NCI-H524 (cell line): Measurements from ENCODE around the gene PIEZO1.

Experiments
- DNase-seq, 2 experiments: peaks; one replicate each; lab custom pipeline; 2025; lab: John Stamatoyannopoulos, UW

Gene PIEZO1

DNA sequence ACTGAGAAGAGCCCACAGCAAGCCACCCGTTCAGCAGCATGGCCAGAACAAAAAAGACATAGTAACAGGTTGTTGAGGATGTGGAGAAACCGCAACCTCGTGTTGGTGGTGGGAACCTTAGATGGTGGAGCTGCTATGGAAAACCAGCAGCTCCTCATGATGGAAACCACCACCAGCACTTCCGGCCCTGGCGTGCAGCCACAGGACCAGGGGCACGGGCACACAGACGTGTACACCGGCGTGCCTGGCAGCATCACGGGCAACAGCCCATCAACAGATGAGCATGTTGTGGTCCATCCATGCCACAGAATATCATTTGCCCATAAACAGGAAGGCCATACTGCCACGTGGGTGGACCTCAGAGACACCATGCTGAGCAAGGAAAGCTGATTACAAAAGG lies 66.8 kb downstream of the PIEZO1 start:
- DNase-seq, result no peak

DNA sequence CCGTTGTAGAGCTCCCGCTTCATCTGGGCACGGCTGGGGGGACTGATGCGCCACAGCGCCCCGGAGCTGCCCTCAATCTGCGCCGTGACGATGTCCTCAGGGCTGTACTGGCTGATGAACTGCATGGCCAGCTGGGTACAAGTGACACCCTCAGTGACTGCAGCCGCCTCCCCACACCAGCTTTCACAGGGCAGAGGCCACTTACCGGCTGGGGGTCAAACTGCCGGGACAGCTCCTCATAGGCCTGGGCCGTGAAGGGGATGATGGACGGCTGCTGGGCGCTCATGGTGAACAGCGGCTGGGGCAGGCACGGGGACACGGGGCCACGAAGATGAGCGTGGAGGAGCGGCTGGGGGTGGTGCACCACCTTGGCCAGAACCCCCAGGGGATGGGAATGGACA lies 68.4 kb downstream of the PIEZO1 start:
- DNase-seq, result no peak

DNA sequence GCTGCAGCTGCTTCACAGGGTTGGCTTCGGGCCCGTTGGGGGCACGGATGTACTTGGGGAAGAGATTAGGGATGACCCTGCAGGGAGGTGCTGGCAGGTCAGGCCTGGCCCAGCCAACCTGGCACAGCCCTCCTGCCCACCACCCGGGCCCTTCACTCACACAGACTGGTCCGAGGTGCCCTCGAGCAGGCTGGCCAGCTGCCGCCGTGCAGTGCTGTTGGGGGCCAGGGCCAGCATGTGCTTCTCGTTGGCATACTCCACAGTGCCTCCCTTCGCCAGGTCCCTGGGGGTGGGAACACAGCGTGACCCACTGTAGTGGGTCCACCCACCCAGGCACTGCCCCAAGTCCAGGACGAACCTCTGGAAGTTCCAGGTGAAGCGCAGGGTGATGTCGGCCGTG lies 68.8 kb downstream of the PIEZO1 start:
- DNase-seq, result no peak

DNA sequence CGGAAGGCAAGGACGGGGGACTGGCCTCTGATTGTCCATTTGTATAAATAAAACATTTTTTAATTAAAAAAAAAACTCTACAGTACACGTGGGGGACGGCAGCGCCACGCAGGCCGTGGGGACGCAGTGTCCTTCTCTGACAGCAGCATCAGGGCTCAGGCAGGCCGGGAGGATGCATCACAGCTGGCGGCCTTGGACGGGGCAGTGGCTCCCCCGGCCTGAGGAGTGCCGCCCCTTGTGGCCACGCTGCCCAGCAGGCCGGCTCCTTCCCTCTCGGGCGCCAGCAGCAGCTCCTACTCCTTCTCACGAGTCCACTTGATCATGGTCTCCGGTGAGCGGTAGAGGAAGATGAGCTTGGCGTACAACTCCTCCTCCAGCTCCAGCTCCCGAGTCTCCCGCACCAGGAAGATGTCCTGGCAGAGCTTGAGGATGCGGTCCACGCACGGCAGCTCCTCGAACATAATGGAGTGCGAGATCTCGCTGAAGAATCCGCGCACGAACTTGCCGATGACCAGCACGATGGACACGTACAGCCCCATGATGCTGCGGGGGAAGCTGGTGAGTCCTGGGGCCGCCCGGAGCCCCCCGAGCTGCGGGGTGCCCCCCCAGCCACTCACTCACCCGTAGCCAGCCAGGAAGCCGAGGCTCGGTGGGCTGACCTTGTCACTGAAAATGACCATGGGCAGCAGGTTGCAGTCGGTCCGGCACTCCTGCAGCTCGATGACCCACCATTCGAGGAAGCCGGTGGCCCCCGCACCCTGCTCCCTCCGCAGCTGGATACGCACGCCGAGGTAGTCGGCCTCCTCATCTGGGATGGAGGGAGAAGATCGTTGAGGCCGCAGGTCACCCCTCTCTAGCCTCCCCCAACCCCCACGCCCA lies 69.5 kb downstream of the PIEZO1 start:
- DNase-seq, result no peak

DNA sequence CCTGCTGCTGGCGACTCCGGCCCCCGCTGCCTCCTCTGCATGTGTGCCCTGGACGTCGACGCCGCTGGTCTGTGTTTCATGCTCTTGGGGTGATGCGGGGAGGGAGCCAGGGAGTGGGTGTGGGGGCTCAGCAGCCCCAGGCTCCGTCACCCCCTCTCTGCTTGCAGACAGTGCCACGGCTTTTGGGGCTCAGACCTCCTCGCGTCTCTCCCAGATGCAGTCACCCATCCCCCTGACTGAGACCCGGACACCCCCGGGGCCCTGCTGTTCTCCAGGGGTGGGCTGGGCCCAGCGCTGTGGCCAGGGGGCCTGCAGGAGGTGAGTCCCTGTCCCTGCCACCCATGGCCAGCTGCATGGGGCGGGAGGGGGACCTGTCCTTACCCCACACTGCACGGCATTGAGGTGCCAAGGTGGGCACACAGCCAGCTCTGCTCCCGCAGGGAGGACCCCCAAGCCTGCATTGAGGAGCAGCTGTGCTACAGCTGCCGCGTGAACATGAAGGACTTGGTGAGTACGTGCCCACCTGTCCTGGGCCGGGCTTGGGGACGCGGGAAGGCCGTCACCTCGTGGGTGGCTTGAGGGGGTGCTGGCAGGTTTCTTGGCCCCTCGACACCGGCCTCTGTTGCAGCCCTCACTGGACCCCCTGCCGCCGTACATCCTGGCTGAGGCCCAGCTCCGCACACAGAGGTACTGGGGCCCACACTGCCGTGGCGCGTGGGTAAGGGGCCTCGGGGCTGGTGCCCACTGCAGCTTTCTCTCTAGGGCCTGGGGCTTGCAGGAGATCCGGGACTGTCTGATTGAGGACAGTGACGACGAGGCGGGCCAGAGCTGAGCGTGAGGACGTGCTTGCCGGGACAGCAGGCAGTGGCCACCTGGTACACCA lies 70.4 kb downstream of the PIEZO1 start:
- no peak for DNase-seq

DNA sequence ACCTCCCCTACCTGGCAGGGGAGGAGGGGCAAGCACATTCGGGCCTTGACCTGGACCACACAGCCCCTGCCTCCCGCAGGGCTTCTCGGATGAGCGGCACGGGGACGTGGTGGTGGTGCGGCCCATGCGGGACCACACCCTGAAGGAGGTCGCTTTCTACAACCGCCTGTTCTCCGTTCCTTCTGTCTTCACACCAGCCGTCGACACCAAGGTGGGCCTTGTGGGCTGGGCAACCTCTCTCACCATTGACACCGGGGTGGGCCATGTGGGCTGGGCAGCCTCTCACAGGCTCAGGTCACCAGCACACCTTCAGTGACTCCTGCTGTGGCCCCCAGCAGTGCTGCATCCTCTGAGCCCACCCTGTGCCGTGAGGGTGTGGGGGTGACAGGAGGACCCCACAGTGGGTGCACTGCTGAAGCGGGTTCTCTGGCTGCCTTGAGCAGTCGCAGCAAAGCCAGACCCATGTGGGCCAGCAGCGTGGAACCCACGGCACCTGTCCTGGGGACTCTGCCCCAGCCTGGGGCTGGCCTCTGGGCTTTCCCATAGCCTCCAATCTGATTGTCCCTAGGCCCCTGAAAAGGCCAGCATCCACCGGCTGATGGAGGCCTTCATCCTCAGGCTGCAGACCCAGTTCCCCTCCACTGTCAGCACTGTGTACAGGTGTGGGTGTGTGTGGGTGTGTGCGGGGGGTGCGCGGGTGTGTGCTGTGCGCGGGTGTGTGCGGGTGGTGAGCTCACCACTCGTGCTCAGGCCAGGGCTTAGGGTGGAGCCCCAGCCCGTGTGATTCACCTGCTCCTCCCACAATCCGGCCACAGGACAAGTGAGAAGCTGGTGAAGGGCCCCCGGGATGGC lies 71.2 kb downstream of the PIEZO1 start:
- DNase-seq, result no peak

DNA sequence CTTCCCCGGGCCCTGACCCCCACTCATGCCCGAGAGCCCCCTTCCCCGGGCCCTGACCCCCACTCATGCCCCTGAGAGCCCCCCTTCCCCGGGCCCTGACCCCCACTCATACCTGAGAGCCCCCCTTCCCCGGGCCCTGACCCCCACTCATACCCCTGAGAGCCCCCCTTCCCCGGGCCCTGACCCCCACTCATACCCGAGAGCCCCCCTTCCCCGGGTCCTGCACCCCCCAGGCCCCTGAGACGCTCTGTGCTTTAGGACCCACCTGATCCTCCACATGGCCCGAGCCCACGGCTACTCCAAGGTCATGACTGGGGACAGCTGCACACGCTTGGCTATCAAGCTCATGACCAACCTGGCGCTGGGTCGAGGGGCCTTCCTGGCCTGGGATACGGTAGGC lies 72.0 kb downstream of the PIEZO1 start:
- DNase-seq, result no peak

DNA sequence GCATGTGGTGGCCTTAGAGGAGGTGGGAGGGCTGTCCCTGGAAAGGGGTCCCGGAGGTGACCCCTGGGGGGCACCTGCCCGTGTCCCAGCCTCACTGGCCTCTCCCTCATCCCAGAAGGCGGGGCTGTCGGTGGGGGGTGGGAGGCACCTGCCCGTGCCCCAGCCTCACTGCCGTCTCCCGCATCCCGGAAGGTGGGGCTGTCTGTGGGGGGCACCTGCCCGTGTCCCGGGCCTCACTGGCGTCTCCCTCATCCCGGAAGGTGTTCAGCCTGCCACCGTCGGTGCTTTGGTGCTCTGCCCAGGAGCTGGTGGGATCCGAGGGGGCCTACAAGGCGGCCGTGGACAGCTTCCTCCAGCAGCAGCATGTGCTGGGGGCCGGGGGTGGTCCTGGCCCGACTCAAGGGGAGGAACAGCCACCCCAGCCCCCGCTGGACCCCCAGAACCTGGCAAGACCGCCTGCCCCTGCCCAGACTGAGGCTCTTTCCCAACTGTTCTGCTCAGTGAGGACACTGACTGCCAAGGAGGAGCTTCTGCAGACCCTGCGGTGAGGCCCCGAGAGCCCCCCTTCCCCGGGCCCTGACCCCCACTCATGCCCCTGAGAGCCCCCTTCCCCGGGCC lies 72.5 kb downstream of the PIEZO1 start:
- DNase-seq, result no peak

DNA sequence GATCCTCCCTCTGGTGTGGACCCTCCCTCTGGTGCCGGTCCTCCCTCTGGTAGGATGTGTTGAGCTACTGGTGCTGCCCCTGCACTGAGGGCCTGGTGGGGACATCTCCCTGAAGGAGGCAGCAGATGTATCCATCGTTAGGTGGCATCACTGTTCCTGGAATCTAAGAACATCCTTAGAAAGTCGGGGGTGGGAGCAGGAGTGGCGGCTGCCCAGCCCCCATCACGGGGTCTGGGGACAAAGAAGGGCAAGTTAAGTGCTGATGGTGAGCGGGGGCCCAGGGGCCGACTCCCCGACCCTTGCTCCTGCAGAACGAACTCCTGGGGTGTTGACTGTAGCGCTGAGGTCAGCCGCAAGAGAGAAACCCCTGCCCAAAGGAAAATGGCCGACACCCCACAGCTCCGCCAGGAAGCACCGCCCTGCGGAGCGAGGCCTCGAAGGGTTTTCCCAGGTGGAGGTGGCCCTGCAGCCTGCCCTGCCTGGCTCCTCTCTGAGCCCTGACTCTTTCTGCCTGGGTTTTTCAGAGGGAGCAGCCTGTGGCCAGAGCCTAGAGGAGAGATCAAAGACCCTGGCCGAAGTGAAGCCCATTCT lies 73.2 kb downstream of the PIEZO1 start:
- DNase-seq, result no peak

DNA sequence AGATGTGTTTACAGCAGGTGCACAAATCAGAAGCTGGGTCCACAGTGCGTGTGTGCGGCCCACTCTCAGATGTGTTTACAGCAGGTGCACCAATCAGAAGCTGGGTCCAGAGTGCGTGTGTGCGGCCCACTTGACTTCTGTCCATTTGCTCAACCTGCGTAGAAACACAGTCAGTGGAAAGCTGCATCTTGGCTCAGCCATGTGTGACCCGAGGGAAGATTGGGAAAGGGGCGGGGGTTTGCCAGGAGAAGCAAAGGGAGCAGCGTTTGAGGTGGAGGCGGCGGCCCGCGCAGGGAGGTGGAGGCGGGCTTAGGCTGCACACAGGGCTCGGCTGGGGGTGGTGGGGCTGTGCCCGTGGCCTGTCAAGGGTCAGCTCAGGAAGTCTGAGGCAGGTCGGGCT lies 74.5 kb downstream of the PIEZO1 start:
- no peak for DNase-seq

DNA sequence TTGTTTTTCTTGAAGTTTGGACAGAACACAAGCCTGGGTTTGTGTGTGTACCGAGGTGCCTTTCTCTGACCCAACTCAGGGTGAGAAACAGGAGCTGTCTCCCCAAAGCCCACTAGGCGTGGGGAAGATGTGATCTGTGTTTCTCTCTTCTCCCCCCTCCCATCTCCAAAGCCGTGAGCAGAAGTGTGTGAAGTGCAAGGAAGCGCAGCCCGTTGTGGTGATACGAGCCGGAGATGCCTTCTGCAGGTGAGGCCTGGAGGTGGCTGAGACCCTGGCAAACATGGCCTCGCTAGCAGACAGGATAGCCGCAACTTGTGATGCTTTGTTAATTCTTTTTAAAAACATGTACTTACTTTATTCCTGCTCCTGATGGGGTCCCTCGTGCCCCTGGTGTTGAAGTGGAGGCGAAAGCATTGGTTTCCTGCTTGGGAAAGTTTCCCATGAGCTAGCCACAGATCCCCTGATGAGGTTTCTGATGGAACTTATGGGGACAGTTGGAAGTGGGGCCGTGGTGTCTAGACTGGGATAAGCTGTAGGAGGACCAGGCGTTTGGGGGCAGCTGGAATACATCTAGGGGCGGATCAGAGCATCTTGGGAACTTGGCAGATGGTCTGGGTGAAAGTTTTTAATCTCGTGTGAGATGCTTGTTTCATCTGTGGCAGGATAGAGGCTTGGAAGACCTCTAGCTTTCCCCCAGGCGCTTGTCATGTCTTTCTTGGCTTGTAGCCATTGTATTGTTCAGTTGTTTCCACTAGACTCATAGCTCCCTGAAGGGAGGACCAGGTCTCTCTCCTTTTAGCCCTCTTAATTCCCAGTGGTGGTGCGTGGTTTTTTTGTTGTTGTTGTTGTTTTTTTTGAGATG lies 77.8 kb downstream of the PIEZO1 start:
- peak; percentile 91 to 93 for DNase-seq

DNA sequence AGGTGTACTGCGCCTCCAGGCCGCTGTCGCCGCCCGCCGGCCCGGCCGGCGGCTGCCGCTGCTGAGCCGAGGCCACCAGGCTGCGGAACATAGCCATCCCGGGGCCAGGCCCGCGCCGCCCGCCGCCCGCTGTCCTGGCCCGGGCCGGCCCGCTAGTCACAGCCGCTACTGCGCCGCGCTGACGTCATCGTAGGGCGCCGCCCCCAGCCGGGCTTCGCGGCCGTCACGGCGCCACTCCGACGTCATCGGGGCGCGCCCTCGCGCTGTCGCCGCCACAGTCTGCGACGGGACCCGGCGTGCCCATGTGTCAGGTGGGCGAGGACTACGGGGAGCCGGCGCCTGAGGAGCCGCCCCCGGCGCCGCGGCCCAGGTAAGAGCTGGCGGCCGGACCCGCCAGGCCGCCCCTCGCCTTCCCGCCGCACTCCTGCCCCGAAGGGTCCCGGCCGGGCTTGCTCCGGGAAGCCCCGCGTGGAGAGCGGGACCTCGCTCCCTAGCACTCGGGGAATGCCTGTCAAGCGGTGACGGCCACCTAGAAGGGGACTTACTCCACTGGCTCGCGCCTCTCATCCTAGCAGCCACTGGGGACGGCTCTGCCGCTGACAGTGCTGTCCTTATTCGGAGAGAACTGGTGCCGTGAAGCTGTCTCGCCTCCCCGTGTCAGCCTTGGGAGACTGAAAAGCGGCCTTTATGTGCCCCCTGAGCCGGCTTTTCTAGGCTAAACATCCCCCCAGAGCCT lies 78.6 kb downstream of the PIEZO1 start, which contains the start of the genes CTU2 and RNF166:
CTU2 (plus strand) TSS at position 275 of the 736 bp plus-strand sequence; CDS start at position 303, 28 bp downstream.
RNF166 (minus strand) TSS at position 180 of the 736 bp plus-strand sequence; CDS start at position 97, 83 bp downstream.
- DNase-seq, result peak; percentile 78 to 82

DNA sequence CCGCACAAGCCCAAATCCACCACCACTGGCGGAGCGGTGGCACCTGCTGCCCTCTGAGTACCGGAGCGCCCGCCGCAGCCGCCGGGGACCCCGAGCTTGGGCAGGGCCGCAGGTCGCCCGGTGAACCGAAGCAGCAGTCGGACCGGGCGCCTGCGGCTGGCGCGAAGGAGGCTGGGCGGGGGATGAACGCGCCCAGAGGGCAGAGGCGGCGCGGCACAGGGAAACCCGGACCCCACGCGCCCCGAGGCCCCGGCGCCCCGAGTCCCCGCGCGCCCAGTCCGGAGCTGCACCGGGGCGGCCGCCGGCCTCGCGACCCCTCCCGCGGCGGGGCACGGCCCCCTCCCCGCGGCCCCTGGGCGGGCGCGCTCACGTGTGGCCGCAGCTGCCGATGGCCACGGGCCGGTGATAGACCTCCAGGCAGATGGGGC lies 79.2 kb downstream of the PIEZO1 start:
- no peak for DNase-seq

DNA sequence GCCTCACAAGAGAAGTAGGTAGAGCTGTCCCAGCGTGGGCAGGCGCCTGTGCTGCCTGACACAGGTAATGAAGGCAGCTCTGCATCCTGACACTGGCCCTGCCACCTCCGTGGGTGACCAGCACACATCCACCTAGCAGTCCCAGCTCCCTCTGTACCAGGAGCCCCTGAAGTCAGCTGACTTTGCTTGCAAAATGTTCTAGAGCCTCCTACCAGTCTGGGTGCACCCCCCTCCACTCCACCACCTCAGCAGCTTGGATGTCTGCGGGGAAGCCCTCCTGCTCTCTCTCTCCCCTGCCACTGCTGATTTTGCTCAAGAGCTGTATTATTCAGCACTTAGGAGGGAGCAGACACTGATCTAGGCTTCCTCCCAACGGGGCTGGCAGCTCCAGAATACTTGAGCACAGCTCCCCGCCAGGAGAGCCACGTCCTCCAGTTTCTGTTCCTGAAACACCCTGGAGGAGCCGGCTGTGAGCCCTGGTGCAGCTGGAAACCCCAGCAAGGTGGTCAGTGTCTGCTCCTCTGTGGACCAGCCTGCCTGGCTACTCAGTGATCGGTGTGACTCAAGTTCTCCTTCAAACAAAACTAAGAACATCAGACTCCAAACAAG lies 79.8 kb downstream of the PIEZO1 start:
- DNase-seq, result no peak

DNA sequence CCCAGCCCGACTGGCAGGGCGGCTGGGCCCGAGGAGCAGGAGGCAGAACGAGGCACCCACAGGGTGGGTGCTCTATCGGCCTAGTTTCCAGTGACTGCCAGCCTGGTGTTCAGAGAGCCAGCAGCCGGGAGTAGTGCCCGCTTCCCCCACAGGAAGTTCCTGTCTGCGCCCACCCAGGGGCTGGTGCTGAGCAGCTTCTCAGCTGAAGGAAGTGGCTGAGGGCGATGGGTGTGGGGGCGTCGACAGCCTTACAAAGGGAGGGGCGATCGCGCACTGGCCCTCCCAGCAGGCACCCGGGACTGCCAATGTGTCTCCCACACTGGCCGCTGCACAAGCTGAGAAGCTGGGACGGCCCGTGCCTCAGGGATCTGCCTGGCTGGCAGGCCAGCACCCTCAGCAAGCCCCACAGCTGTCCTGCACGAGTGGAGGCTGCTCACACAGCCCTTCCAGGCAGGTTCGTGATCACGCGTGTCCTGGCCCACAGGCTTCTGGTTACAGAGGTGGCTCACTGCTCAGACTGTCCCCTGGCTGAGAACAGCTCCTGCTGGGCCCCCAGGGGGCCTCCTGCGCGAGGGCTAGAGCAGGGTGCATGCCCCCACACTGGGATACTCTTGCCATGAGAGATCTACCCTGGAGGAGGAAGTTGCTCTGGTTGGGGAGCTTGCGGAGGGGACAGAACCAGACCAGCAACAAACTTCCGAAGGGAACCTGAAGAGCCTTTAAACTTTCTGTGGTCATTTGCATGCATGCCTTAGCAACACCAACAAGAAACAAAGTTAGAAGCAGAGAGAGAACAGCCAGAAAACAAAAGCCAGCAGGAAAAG lies 81.3 kb downstream of the PIEZO1 start:
- DNase-seq, result no peak

DNA sequence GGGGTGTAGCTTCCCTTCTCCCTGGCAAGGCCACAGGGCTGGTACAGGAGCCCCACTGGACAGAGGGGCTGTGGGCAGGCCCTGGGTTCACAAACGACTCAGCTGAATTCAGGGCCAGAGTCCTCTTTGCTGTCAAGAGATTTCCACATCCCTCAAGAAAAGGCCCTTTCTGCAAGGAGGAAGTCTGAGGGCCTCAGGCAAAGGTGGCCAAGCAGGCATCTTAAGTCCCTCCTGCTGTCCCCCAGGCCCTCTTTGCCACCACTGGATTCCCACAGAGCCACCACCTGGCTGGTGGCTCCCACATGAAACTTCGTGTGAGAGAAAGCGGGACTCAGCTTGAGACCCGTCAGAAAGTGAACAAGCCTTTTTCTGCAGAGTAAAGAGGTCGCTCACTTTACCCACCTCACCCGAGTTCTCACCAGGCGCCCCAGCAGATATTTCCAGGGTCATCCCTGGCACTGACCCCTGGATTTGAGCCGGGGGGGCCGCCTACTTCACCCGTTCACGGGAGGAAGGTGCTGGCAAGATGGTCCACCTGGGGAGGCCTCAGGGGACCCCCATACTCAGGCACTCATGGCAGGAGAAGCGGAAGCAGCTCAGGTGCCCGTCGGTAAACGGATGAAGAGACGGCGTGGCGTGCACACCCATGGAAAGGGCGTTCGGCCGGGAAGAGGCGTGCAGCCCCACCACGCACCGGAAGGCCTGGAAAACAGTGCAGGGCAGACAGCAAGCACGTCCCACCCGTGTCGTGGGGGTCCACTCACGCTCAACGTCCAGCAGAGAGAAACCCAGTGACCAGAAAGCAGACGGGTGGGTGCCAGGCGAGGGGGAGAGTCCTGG lies 82.4 kb downstream of the PIEZO1 start:
- no peak for DNase-seq
